ENCODE data around the gene SH3BP5L. TPM values are rescaled to one million over a fixed set of nuclear protein-coding genes. Genes with fewer than 3 reads are reported as not detected.

The SH3BP5L gene
- total and polyA plus RNA-seq, 2 of the 8 experiments (the other 6 are each of a cell fraction or from before 2014, with no cell fraction given) = 20.2 to 28.4 TPM

GRCh38 chr1:248853663-248854375 lies 28.1 kb upstream of the SH3BP5L start (continued):
- TF ChIP-seq CTCF (IDR thresholded peaks at IDR 0.05; ENCODE audit: control extremely low read depth in 1 of 3, insufficient read depth in 1 of 3, low read depth in 1 of 3, low read length in 3 of 3) (no peak), ASH2L (IDR thresholded peaks at IDR 0.05; ENCODE audit: low read length) (no peak), JUND (IDR thresholded peaks at IDR 0.05; ENCODE audit: low read length) (no peak), CHD7 (IDR thresholded peaks at IDR 0.05; ENCODE audit: insufficient replicate concordance, low read length) (no peak), JUN (IDR thresholded peaks at IDR 0.05; ENCODE audit: low read depth, low read length) (no peak), RAD21 (IDR thresholded peaks at IDR 0.05 in 1 of 2, conservative IDR thresholded peaks at IDR 0.05 in 1 of 2; ENCODE audit: low read depth in 2 of 2, low read length in 2 of 2) (no peak), PHF8 (conservative IDR thresholded peaks at IDR 0.05; ENCODE audit: low read depth, low read length) (no peak), SP4 (IDR thresholded peaks at IDR 0.05; ENCODE audit: low read length) (no peak)

Measured in H1 (cell line).